Fibroblast of the aortic adventitia (primary cell): ENCODE results near the gene PARP4. TPM values are rescaled to one million over a fixed set of nuclear protein-coding genes. Genes with fewer than 3 reads are reported as not detected.

Source experiments
- DNase-seq: peaks from one replicate; pipeline ENCODE4 v3.0.0-alpha.2; 2010; ENCODE audit warnings: low read depth
- H3K4me3 ChIP-seq: 2 replicates; pipeline ENCODE4 v1.5.1; 2011; ENCODE audit warnings: low read depth, mild to moderate bottlenecking, control low read depth, low read length, moderate library complexity
- CTCF ChIP-seq: IDR thresholded peaks from 2 replicates; pipeline ENCODE4 v1.5.1; 2011; ENCODE audit warnings: mild to moderate bottlenecking, low read length, control low read depth, inconsistent platforms; ENCODE audit not compliant: insufficient read depth
- total RNA-seq: library from RNA; depleted of rRNA; stranded (reverse); fragments of >200 nt; gene quantifications from 2 replicates; pipeline ENCODE4 v1.2.3, GENCODE V29; 2012; ENCODE audit warnings: low replicate concordance

PARP4 gene
- total RNA-seq, 1 donor = 109 TPM

DNA sequence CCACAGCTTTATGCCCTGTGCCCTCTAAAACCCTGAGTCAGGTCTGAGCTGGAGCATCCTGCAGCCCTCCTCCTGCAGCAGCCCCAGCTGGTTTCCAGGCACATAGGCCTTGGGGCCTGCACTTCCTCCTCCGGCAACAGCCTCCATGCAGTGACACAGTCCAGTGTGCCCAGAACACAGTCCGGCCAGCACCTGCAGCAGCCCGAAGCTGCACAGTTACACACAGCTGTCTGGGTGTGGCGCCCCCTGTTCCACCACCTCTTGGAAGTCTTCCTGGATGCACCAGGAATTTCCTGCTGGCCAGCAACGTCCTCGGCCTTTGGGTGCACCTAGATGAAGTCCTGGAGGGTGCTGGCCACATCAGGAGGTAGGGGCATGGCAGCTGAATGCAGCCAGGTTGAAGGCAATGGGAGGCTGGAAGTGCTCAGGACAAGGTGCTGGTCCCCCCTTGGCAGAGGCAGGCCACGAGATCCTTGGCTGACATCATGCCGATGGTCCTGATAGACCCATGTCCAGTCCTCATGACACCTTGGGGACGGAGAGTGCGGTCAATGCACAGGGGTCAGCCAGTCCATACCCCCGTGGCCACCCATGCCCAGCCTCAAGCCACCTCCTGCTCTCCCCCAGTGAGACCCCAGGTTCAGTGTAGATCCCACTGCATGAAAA lies 27.1 kb upstream of the PARP4 start:
- H3K4me3 ChIP-seq = no peak overlapping the region
- DNase-seq = no peak
- no peak for TF ChIP-seq CTCF

GRCh38 chr13:24529478-24529877 lies 16.9 kb upstream of the PARP4 start:
- DNase-seq = no peak
- TF ChIP-seq CTCF = no peak
- H3K4me3 ChIP-seq = no peak overlapping the region

- no peak overlapping the region for H3K4me3 ChIP-seq
- no peak for TF ChIP-seq CTCF
- no peak for DNase-seq
These were observed 16.3 kb upstream of the PARP4 start for GRCh38 chr13:24528816-24529398.

DNA sequence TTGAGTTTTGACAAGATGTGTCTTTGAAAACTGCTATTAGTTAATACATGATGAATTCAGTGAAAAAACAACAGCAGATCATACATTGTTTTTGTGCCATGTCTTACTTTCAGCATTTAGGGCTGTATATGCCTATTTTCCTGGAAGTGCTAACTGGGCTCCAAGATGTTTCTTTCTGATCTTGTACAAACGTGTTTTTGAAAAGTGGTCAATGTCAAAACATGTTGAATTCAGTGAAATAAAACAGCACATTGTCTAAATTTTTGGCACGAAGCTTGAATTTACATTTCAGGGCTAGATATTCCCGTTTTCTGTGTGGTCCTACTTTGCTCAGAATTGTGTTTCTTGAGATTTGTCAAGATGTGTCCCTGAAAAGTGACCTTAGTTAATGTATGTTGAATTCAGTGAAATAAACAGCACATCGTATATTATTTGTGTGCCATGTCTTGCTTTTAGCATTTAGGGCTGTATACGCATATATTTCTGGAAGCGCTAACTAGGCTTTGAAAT lies 14.7 kb upstream of the PARP4 start:
- TF ChIP-seq CTCF = no peak
- no peak for DNase-seq
- no peak overlapping the region for H3K4me3 ChIP-seq

GRCh38 chr13:24520733-24521132 lies 8.2 kb upstream of the PARP4 start:
- no peak for DNase-seq
- no peak overlapping the region for H3K4me3 ChIP-seq
- TF ChIP-seq CTCF = no peak

GRCh38 chr13:24516919-24517318 lies 4.3 kb upstream of the PARP4 start:
- no peak for DNase-seq
- H3K4me3 ChIP-seq = no peak overlapping the region
- no peak for TF ChIP-seq CTCF

DNA sequence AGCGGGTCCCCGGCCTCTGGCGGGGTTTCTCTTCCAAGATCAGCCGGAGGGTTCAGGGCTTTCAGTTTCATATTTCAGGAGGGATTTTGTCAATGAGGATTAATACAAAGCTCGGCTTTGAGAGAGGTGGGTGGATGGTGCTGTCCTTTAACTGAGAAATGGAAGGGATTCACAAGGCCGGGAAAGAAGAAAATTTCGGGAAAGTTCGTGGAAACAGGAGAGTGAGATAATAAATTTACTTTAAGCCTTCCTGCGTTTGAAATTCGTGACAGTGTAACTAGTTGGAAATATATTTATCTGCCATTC lies 283 bp upstream of the PARP4 start:
- no peak for TF ChIP-seq CTCF
- peak overlapping the region; percentile 97 for H3K4me3 ChIP-seq
- no peak for DNase-seq
